ENCODE measurements around the gene PTPRU.

- TF ChIP-seq, protein P1, sequence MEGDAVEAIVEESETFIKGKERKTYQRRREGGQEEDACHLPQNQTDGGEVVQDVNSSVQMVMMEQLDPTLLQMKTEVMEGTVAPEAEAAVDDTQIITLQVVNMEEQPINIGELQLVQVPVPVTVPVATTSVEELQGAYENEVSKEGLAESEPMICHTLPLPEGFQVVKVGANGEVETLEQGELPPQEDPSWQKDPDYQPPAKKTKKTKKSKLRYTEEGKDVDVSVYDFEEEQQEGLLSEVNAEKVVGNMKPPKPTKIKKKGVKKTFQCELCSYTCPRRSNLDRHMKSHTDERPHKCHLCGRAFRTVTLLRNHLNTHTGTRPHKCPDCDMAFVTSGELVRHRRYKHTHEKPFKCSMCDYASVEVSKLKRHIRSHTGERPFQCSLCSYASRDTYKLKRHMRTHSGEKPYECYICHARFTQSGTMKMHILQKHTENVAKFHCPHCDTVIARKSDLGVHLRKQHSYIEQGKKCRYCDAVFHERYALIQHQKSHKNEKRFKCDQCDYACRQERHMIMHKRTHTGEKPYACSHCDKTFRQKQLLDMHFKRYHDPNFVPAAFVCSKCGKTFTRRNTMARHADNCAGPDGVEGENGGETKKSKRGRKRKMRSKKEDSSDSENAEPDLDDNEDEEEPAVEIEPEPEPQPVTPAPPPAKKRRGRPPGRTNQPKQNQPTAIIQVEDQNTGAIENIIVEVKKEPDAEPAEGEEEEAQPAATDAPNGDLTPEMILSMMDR (IDR thresholded peaks at IDR 0.05): no peak
- TF ChIP-seq ZFX (IDR thresholded peaks at IDR 0.05; ENCODE audit: borderline replicate concordance): no peak
These were observed 49.4 kb downstream of the PTPRU start for GRCh38 chr1:29285771-29286170.
